B cell (primary cell): Measurements from ENCODE around the gene GORASP1. TPM values are rescaled to one million over a fixed set of nuclear protein-coding genes. Genes with fewer than 3 reads are reported as not detected.

Experiments used
- ATAC-seq: fragments of 200-7000 bp; cut with Tn5 transposase; one replicate; pipeline ENCODE4 v1.10.0; 2021; ENCODE audit warnings: low read depth, mild to moderate bottlenecking, moderate number of reproducible peaks, moderate library complexity
- CTCF ChIA-PET: fragments of 350-600 bp; sonication (Branson Sonifier 250); formaldehyde crosslinking; loops from one replicate; lab custom pipeline; 2021; ENCODE audit warnings: antibody characterized with exemption, inconsistent platforms; lab: Charles Lee
- POLR2A ChIA-PET: fragments of 350-600 bp; sonication (Branson Sonifier 250); formaldehyde crosslinking; loops from one replicate; lab custom pipeline; 2021; ENCODE audit warnings: antibody characterized with exemption; lab: Charles Lee
- DNase-seq: peaks from one replicate; pipeline ENCODE4 v3.0.0; 2013
- H2AFZ ChIP-seq: 2 replicates; pipeline ENCODE4 v1.6.1; 2012; ENCODE audit warnings: mild to moderate bottlenecking, low read depth, low read length; ENCODE audit not compliant: insufficient read depth, poor library complexity, severe bottlenecking
- H3K27ac ChIP-seq, 2 donors: 1 replicate in 1 of 2; 2 replicates in 1 of 2; pipeline ENCODE4 v1.5.1; 2012 to 2013; ENCODE audit warnings: low read length in 2 of 2, mild to moderate bottlenecking in 2 of 2, moderate library complexity in 1 of 2
- H3K27me3 ChIP-seq, 4 experiments: fragments of 200-600 bp in 1 of 4; sonication (generic) in 1 of 4; replicated peaks in 1 of 4; 1 replicate in 2 of 4; 2 replicates in 2 of 4; pipeline versions ENCODE4 v1.6.1 to v1.7.0; 2013 to 2016; ENCODE audit warnings: low read length in 3 of 4, mild to moderate bottlenecking in 2 of 4, mixed read lengths in 1 of 4, moderate library complexity in 1 of 4; ENCODE audit not compliant: insufficient read depth in 4 of 4, control insufficient read depth in 3 of 4; ENCODE audit errors: control extremely low read depth in 1 of 4
- H3K36me3 ChIP-seq, 2 experiments: replicated peaks in 1 of 2; 1 replicate in 1 of 2; 2 replicates in 1 of 2; pipeline versions ENCODE4 v1.6.1 to v1.7.1; 2013; ENCODE audit warnings: low read length in 1 of 2; ENCODE audit not compliant: insufficient read depth in 2 of 2, control insufficient read depth in 1 of 2; ENCODE audit errors: control extremely low read depth in 1 of 2, extremely low read depth in 1 of 2
- H3K4me1 ChIP-seq, 2 donors: fragments of 200-600 bp in 1 of 2; sonication (generic) in 1 of 2; 1 replicate in 1 of 2; 2 replicates in 1 of 2; pipeline versions ENCODE4 v1.5.1 to v1.6.1; 2013 to 2017; ENCODE audit warnings: low read length in 2 of 2; ENCODE audit not compliant: control insufficient read depth in 2 of 2, insufficient read depth in 2 of 2
- H3K4me2 ChIP-seq: replicated peaks from 2 replicates; pipeline ENCODE3; 2012; ENCODE audit warnings: mild to moderate bottlenecking, low read depth, low read length; ENCODE audit not compliant: poor library complexity, severe bottlenecking
- H3K4me3 ChIP-seq, 5 experiments: fragments of 200-600 bp in 1 of 5; sonication (generic) in 1 of 5; 1 replicate in 3 of 5; 2 replicates in 2 of 5; pipeline versions ENCODE4 v1.5.1 to v1.7.0; 2011 to 2016; ENCODE audit warnings: low read length in 4 of 5, mild to moderate bottlenecking in 4 of 5, low read depth in 2 of 5, control low read depth in 1 of 5, moderate library complexity in 1 of 5; ENCODE audit not compliant: insufficient read depth in 1 of 5; ENCODE audit errors: control extremely low read depth in 1 of 5, extremely low read depth in 1 of 5
- H3K79me2 ChIP-seq: fragments of 200-600 bp; sonication (generic); one replicate; pipeline ENCODE4 v1.6.0; 2016; ENCODE audit warnings: low read length; ENCODE audit not compliant: control insufficient read depth, insufficient read depth
- H3K9ac ChIP-seq: fragments of 200-600 bp; sonication (generic); 2 replicates; pipeline ENCODE4 v1.6.1; 2017; ENCODE audit warnings: mild to moderate bottlenecking, low read length, moderate library complexity
- H3K9me3 ChIP-seq, 3 donors: one replicate each; pipeline versions ENCODE4 v1.6.1 to v1.7.1; 2013; ENCODE audit warnings: low read length in 2 of 3; ENCODE audit not compliant: control insufficient read depth in 2 of 3, insufficient read depth in 1 of 3; ENCODE audit errors: control extremely low read depth in 1 of 3
- H4K20me1 ChIP-seq: 2 replicates; pipeline ENCODE4 v1.6.0; 2012; ENCODE audit warnings: mild to moderate bottlenecking, low read length; ENCODE audit not compliant: insufficient read depth, control insufficient read depth, poor library complexity, severe bottlenecking
- H3K27ac Mint-ChIP-seq: one replicate; pipeline ENCODE4 v1.8.0; 2021; ENCODE audit warnings: mixed read lengths
- H3K27me3 Mint-ChIP-seq: one replicate; pipeline ENCODE4 v1.8.0; 2021; ENCODE audit warnings: mixed read lengths
- H3K4me1 Mint-ChIP-seq: one replicate; pipeline ENCODE4 v1.8.0; 2021; ENCODE audit warnings: mixed read lengths
- H3K4me3 Mint-ChIP-seq: one replicate; pipeline ENCODE4 v1.8.0; 2021; ENCODE audit warnings: mixed read lengths
- H3K9me3 Mint-ChIP-seq: one replicate; pipeline ENCODE4 v1.8.0; 2022; ENCODE audit warnings: mixed read lengths; ENCODE audit not compliant: insufficient read depth
- EZH2 ChIP-seq: IDR thresholded peaks from 2 replicates; pipeline ENCODE4 v1.6.1; 2012; ENCODE audit warnings: borderline replicate concordance, low read depth, mild to moderate bottlenecking, moderate library complexity, low read length; ENCODE audit not compliant: insufficient read depth, poor library complexity, severe bottlenecking
- WGBS: methylation state at CpG from one replicate; pipeline ENCODE4 v1.1.5; 2013; ENCODE audit warnings: missing lambda C conversion rate; ENCODE audit not compliant: insufficient coverage; 5-methylcytosine and 5-hydroxymethylcytosine counted together
- intact Hi-C: fragments of 100-400 bp; cut with micrococcal nuclease; formaldehyde crosslinking; loops from one replicate; pipeline ENCODE4 v1.10.0; 2022
- polyA plus RNA-seq: library from polyadenylated mRNA; depleted of rRNA; stranded (reverse); fragments of >200 nt; gene quantifications from 2 replicates; pipeline ENCODE4 v1.2.3, GENCODE V29; 2012
- total RNA-seq, 2 donors: library from RNA; stranded (reverse); fragments of 120-200 nt in 1 of 2; gene quantifications; 1 replicate in 1 of 2; 2 replicates in 1 of 2; pipeline versions ENCODE4 v1.2.3 to v1.2.4, GENCODE V29; 2013 to 2022
- TF ChIP-seq, protein P1 (sequence below): fragments of 200-600 bp; IDR thresholded peaks from one replicate; pipeline ENCODE4 v1.8.0; 2022; ENCODE audit warnings: antibody characterized with exemption, mild to moderate bottlenecking

Gene GORASP1
- total and polyA plus RNA-seq, 2 donors (not counting 1 experiment from before 2014, with no cell fraction given), result 81.7 to 84.0 TPM

DNA sequence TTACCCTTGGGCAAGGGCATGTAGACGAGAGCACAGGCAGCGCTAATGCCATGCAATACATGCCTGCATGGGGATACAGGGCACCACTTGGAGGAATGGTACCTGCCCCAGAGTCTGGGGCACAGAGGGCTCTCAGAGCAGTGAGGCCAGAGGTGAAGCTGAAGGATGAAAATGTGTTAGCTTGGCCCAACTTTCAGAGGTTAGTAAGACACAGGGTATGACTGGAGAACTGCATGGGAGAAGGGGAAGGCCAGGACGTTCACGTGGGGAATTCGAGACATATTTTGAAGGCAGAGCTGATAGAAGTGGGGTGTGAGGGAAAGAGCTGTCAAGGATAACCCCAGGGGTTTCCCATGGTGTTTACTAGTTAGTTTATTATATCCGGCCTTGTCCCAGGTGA lies 26.4 kb upstream of the GORASP1 start:
- no peaks in the 10 kb centered on the region for H3K27me3 Mint-ChIP-seq
- intact Hi-C loops, result no loop called here
- Histone ChIP-seq H3K27ac (no peak overlapping the region), H3K9me3 (no peaks in the 10 kb centered on the region), H3K4me1 (peaks cover 0 to 1% of the 10 kb centered on the region in 2 donors), H3K79me2 (no peaks in the 10 kb centered on the region), H2AFZ (no peak overlapping the region), H3K4me3 (no peak overlapping the region), H3K4me2 (no peak overlapping the region), H3K27me3 (no peaks in the 10 kb centered on the region), H3K36me3 (peaks cover 0 to 61% of the 10 kb centered on the region in 2 experiments), H3K9ac (no peak overlapping the region), H4K20me1 (no peaks in the 10 kb centered on the region)
- POLR2A ChIA-PET, result no interaction called here
- H3K9me3 Mint-ChIP-seq, result no peaks in the 10 kb centered on the region
- H3K4me3 Mint-ChIP-seq, result no peak overlapping the region
- no peak for ATAC-seq
- peaks cover 3% of the 10 kb centered on the region for H3K4me1 Mint-ChIP-seq
- WGBS, result 73% methylated on average over 6 of the region's 6 CpGs
- CTCF ChIA-PET, result interaction anchor here (0.8 to 2.7 kb wide), 4 partner anchors 12 to 158 kb away, joined by 3 to 9 read pairs (median 6); no protein-coding TSS in a partner anchor
- no peak for DNase-seq
- no peak for TF ChIP-seq EZH2
- TF ChIP-seq, protein P1, sequence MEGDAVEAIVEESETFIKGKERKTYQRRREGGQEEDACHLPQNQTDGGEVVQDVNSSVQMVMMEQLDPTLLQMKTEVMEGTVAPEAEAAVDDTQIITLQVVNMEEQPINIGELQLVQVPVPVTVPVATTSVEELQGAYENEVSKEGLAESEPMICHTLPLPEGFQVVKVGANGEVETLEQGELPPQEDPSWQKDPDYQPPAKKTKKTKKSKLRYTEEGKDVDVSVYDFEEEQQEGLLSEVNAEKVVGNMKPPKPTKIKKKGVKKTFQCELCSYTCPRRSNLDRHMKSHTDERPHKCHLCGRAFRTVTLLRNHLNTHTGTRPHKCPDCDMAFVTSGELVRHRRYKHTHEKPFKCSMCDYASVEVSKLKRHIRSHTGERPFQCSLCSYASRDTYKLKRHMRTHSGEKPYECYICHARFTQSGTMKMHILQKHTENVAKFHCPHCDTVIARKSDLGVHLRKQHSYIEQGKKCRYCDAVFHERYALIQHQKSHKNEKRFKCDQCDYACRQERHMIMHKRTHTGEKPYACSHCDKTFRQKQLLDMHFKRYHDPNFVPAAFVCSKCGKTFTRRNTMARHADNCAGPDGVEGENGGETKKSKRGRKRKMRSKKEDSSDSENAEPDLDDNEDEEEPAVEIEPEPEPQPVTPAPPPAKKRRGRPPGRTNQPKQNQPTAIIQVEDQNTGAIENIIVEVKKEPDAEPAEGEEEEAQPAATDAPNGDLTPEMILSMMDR, result no peak
- H3K27ac Mint-ChIP-seq, result no peak overlapping the region

DNA sequence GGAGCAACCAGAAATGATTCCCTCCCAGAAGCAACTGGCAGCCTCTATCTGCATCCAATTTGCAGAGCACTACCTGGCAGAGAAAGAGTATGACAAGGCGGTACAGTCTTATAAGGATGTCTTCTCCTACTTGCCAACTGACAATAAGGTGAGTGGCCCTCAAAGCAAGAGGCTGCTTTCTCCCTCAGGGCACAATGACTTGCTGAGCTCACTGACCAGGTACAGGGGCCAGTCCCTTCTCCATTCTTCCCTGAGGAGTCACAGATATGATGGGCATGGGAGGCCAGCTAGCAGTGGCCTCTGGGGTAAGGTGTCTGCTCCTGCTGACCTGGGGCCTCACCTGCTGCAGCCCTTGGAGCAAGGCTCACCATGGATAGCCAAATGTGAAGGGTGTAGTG lies 25.7 kb upstream of the GORASP1 start:
- no CpG with 5 or more reads among the region's 1 CpG for WGBS
- H2AFZ ChIP-seq, result no peak overlapping the region
- intact Hi-C loops, result no loop called here
- TF ChIP-seq EZH2, result no peak
- TF ChIP-seq, protein P1, result no peak
- no peaks in the 10 kb centered on the region for H3K79me2 ChIP-seq
- no peaks in the 10 kb centered on the region for H3K9me3 Mint-ChIP-seq
- H3K4me3 Mint-ChIP-seq, result no peak overlapping the region
- H3K27me3 Mint-ChIP-seq, result no peaks in the 10 kb centered on the region
- no peak overlapping the region for H3K4me2 ChIP-seq
- ATAC-seq (no peak), DNase-seq (no peak)
- H3K27ac ChIP-seq, result no peak overlapping the region
- H3K9me3 ChIP-seq, result no peaks in the 10 kb centered on the region
- H3K4me1 ChIP-seq, result peaks cover 7 to 8% of the 10 kb centered on the region in 2 donors
- no peak overlapping the region for H3K9ac ChIP-seq
- H4K20me1 ChIP-seq, result no peaks in the 10 kb centered on the region
- peaks cover 10% of the 10 kb centered on the region for H3K4me1 Mint-ChIP-seq
- no peak overlapping the region for H3K27ac Mint-ChIP-seq
- POLR2A ChIA-PET, result no interaction called here
- no peaks in the 10 kb centered on the region for H3K27me3 ChIP-seq
- CTCF ChIA-PET, result interaction anchor here (0.8 to 2.7 kb wide), 4 partner anchors 13 to 159 kb away, joined by 3 to 9 read pairs (median 6); no protein-coding TSS in a partner anchor
- H3K4me3 ChIP-seq, result no peak overlapping the region
- peaks cover 0 to 65% of the 10 kb centered on the region in 2 experiments for H3K36me3 ChIP-seq
